ENCODE data around the gene RASSF6.
"Not testable (repeated sequence)": the region's sequence is repeated elsewhere in the genome, so short reads cannot be mapped to it uniquely, and the experiment has no call there.

The RASSF6 gene

GRCh38 chr4:73613130-73613529 is 7.1 kb downstream of the RASSF6 start:
- DNase-seq (ENCODE audit: extremely low read depth in 1 of 2, low read depth in 1 of 2), result no peak

GRCh38 chr4:73612032-73612431 is 8.2 kb downstream of the RASSF6 start:
- no peak for DNase-seq (ENCODE audit: extremely low read depth in 1 of 2, low read depth in 1 of 2)

GRCh38 chr4:73609706-73610105 is 10.5 kb downstream of the RASSF6 start:
- no peak for DNase-seq (ENCODE audit: extremely low read depth in 1 of 2, low read depth in 1 of 2)

GRCh38 chr4:73608689-73609594 is 11.3 kb downstream of the RASSF6 start:
- DNase-seq (ENCODE audit: extremely low read depth in 1 of 2, low read depth in 1 of 2), result no peak

- DNase-seq (ENCODE audit: extremely low read depth in 1 of 2, low read depth in 1 of 2), result no peak
Observed at GRCh38 chr4:73607375-73608033, 12.7 kb downstream of the RASSF6 start.

DNA sequence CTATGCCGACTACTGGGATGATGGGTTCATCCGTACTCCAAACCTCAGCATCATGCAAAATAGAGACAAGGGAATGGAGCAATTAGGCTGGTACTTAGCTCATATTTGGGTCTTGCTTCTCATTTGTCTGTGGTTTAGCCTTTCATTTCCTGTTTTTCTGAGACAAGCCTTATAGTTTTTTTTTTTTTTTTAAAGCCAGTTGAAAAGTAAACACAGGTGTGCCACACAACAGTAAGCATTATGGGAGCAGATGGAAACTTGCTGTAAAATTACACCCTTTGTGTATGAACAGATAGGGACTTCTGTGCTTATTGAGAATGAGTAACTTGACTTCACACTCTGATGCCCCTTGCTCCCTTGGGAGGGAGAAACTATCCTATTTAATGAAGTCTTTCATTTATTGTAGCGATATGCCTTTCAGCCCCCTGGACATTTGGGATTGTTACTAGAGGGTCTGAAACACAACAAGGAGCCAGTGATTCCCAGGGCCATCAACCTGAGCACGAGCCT is 13.7 kb downstream of the RASSF6 start:
- no peak for DNase-seq (ENCODE audit: extremely low read depth in 1 of 2, low read depth in 1 of 2)

DNA sequence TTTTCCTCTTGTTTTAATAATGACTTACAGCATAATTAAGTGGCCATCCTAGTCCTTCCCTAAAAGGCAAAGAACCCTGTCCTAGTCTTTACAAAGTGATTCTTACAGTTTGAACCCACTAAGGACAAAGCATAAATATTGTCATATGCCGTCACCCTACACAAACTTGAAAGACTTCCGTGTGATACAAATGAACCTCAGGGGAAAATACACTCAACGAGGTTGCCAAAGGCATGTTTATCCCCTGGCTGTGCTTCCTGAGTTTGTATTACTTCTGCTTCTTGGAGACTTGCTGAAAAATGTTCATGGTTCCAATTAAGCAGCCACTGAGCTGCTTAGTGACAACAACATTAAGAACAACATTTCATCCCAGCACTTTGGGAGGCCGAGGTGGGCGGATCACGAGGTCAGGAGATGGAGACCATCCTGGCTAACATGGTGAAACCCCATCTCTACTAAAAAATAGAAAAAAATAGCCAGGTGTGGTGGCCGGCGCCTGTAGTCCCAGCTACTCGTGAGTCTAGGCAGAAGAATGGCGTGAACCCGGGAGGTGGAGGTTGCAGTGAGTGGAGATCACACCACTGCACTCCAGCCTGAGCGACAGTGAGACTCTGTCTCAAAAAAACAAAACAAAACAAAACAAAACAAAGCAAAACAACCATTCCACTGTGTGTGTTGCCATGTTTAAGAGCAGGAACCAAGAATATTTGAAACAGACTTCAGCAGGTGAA is 16.2 kb downstream of the RASSF6 start:
- no peak for DNase-seq (ENCODE audit: extremely low read depth in 1 of 2, low read depth in 1 of 2)

DNA sequence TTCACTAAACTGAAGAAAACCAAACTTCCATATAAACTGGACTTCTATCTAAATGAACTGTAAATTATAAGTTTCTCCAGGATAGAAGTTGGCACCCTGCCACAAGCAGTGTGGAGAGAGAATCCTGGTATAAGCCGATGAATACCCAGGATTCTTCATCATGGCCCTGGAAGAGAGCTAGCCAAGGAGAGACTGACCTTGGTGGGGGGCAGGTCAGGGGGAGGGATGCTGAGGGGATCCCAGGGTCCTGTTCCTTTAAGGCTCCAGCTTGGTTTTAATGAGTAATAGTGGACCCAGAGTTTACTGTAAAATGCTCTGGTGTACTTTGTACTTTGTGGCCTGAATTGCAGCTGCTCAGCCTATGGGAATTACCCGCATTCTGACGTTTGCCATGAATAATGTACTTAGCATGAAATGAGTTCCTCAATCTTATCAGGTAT is 16.9 kb downstream of the RASSF6 start:
- no peak for DNase-seq (ENCODE audit: extremely low read depth in 1 of 2, low read depth in 1 of 2)

GRCh38 chr4:73600954-73601353 is 19.3 kb downstream of the RASSF6 start:
- DNase-seq (ENCODE audit: extremely low read depth in 1 of 2, low read depth in 1 of 2), result no peak

DNA sequence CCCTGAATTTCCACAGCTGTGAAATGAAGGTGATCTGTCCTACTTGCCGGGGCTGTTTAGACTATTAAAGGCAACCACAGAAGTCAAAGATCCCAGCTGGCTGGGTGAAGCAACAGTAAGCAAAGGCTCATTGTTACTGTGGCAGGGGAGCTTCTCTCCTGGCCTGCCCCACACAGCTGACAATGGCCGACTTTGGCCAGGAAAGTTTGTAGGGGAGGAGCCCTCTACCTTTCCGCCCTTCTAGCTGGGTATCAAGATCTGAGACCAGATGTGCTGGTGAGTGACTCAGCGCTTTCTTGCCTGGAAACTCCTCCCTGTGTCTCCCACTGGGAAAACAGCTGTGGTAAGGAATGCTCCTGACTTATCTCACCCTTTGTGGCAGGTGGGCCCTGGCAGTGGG is 21.1 kb downstream of the RASSF6 start:
- no peak for DNase-seq (ENCODE audit: extremely low read depth in 1 of 2, low read depth in 1 of 2)

GRCh38 chr4:73597594-73597993 is 22.6 kb downstream of the RASSF6 start:
- no peak for DNase-seq (ENCODE audit: extremely low read depth in 1 of 2, low read depth in 1 of 2)

DNA sequence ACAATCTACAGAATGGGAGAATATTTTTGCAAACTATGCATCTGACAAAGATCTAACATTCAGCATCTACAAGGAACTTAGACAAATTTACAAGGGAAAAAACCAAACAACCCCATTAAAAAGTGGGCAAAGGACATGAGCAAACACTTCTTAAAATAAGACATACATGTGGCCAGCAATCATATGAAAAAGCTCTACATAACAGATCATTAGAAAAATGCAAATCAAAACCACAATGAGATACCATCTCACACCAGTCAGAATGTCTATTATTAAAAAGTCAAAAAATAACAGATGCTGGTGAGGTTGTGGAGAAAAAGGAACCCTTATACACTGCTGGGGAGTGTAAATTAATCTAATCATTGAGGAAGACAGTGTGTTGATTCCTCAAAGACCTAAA is 23.1 kb downstream of the RASSF6 start:
- DNase-seq (ENCODE audit: extremely low read depth in 1 of 2, low read depth in 1 of 2), result not testable (repeated sequence)

GRCh38 chr4:73596001-73596400 is 24.2 kb downstream of the RASSF6 start:
- no peak for DNase-seq (ENCODE audit: extremely low read depth in 1 of 2, low read depth in 1 of 2)

DNA sequence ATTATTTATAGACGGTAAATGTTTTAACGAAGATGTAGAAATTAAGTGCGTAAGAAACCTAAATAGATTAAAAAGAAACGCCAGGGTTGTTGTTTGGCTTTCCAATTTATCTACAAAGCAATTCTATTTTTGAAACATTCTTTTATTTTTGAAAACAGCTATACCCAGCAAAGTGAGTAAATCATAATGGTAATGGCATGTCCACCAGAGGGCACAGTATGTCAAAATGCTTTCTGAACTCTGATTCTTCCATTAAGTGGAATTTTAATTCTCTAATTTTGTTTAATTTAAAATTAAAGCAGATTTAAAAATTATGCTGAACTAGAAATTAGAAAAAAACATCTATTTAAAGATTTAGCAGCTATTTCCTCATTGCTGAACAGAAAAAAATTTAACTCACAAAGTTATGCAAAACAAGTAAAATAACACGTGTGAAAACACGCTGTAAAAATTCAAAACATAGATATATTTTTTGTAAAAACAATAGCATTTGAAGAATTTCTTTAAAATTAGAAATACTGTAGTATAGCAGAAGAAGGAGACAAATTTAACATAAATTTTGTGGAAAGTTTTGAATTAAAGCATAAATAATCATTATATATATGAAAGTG is 26.5 kb downstream of the RASSF6 start:
- DNase-seq (ENCODE audit: extremely low read depth in 1 of 2, low read depth in 1 of 2), result no peak

- DNase-seq (ENCODE audit: extremely low read depth in 1 of 2, low read depth in 1 of 2), result no peak
Observed at GRCh38 chr4:73589887-73590801, 30.1 kb downstream of the RASSF6 start.

- DNase-seq (ENCODE audit: extremely low read depth in 1 of 2, low read depth in 1 of 2), result no peak
Observed at GRCh38 chr4:73589261-73589847, 30.9 kb downstream of the RASSF6 start.

DNA sequence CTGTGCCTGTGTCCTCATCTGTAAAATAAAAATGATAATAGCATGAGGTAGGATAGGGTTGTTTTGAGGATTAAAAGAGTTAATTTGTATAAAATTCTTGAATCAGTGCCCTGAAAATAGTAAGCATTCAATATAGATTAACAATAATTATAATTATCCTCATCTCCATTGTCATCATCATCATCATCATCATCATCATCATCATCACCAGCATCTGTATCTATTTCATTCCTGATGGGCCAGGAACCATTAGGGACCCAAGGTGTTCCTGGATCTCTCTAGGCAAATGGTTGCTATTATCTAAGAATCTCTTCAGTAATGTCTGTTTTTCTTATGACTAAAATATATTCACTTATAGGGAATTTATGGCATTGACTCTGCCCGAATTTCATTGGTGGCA is 31.6 kb downstream of the RASSF6 start:
- no peak for DNase-seq (ENCODE audit: extremely low read depth in 1 of 2, low read depth in 1 of 2)

GRCh38 chr4:73586666-73587065 is 33.6 kb downstream of the RASSF6 start:
- DNase-seq (ENCODE audit: extremely low read depth in 1 of 2, low read depth in 1 of 2), result no peak

- no peak for DNase-seq (ENCODE audit: extremely low read depth in 1 of 2, low read depth in 1 of 2)
Observed at GRCh38 chr4:73586040-73586439, 34.2 kb downstream of the RASSF6 start.

All from stimulated activated CD8-positive, alpha-beta memory T cell treated with anti-CD3 and anti-CD28 coated beads, Interleukin-7, amount 100 ng/mL, for 48 hours (primary cell).